HUES64 (cell line): ENCODE data around the gene EGR2.

Source experiments
- H3K27ac ChIP-seq: 2 replicates; pipeline ENCODE4 v1.7.0; 2013; ENCODE audit warnings: low read depth, low read length, inconsistent platforms
- H3K27me3 ChIP-seq: 2 replicates; pipeline ENCODE4 v1.6.1; 2013; ENCODE audit warnings: mild to moderate bottlenecking, low read length; ENCODE audit not compliant: insufficient read depth
- H3K36me3 ChIP-seq: 2 replicates; pipeline ENCODE4 v1.6.1; 2013; ENCODE audit warnings: mild to moderate bottlenecking, low read length; ENCODE audit not compliant: insufficient read depth
- H3K4me1 ChIP-seq: 2 replicates; pipeline ENCODE4 v1.6.1; 2013; ENCODE audit warnings: mild to moderate bottlenecking, low read length, moderate library complexity; ENCODE audit not compliant: insufficient read depth
- H3K4me3 ChIP-seq: 2 replicates; pipeline ENCODE4 v1.5.1; 2013; ENCODE audit warnings: mild to moderate bottlenecking, low read length, moderate library complexity
- H3K9ac ChIP-seq: 2 replicates; pipeline ENCODE4 v1.6.1; 2013; ENCODE audit warnings: mild to moderate bottlenecking, low read depth, low read length
- H3K9me3 ChIP-seq: 2 replicates; pipeline ENCODE4 v1.6.1; 2013; ENCODE audit warnings: low read depth, low read length; ENCODE audit not compliant: insufficient read depth
- WGBS: fragments of 150-250, 120-280 bp; methylation state at CpG from one replicate; pipeline ENCODE4 v1.1.7; 2013; ENCODE audit warnings: missing lambda C conversion rate; 5-methylcytosine and 5-hydroxymethylcytosine counted together

The EGR2 gene

GRCh38 chr10:62844280-62845011, 28.3 kb upstream of the EGR2 start:
- WGBS, result 84% methylated on average over 7 of the region's 7 CpGs
- H3K9ac ChIP-seq, result no peak overlapping the region
- peaks cover 6% of the 10 kb centered on the region; the same call in 1 of the 2 replicates for H3K9me3 ChIP-seq

DNA sequence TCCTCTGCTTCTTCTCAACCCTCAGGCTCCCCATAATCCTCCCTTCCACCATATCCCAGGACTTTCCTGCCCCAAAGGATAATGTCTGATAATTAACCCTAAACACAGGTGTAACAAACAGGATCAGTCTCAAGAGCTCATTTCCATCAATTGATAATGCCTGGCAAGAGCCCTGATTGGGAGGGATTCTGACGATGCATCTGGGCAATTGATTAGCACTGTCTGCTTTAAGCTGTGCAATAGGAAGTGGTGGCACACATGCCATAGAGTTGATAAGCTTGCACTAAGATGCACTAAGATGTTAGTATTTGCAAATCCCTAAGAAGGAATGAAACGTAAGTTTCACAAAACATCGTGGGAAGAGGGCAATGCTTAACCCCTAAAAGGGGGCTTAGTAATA, 27.4 kb upstream of the EGR2 start:
- H3K4me1 ChIP-seq, result no peaks in the 10 kb centered on the region
- no peak overlapping the region for H3K4me3 ChIP-seq
- no peak overlapping the region for H3K9ac ChIP-seq
- H3K9me3 ChIP-seq, result peaks cover 6% of the 10 kb centered on the region; the same call in 1 of the 2 replicates
- no peak overlapping the region for H3K27ac ChIP-seq
- H3K36me3 ChIP-seq, result no peaks in the 10 kb centered on the region
- no peaks in the 10 kb centered on the region for H3K27me3 ChIP-seq
- 92% methylated on average over 3 of the region's 3 CpGs for WGBS

More at GRCh38 chr10:62844280-62845011, 28.3 kb upstream of the EGR2 start:
- no peaks in the 10 kb centered on the region for H3K4me1 ChIP-seq
- H3K36me3 ChIP-seq, result no peaks in the 10 kb centered on the region
- H3K27ac ChIP-seq, result no peak overlapping the region
- no peaks in the 10 kb centered on the region for H3K27me3 ChIP-seq
- H3K4me3 ChIP-seq, result no peak overlapping the region

DNA sequence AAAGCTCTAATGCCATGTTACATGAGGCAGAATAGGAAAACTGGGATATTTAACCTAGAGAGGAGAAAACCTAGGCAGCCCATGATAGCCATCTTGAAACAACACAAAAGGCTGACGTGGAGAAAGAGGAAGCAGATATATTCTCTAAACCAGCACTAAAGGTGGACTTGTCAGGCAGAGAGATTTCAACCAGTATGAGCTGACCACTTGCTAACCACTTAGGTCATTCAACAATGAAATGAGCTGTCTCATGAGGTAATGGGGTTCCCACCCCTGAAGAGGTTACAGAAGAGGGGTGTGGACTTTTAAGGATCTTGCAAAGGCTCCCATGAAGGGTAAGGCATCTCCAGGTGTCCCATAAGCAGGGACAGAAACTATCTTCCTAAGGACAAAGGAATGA, 26.8 kb upstream of the EGR2 start:
- Histone ChIP-seq H3K36me3 (no peaks in the 10 kb centered on the region), H3K9me3 (peaks cover 6% of the 10 kb centered on the region; the same call in 1 of the 2 replicates), H3K27ac (no peak overlapping the region), H3K9ac (no peak overlapping the region), H3K4me3 (no peak overlapping the region), H3K4me1 (no peaks in the 10 kb centered on the region), H3K27me3 (no peaks in the 10 kb centered on the region)
- WGBS, result 100% methylated on average over 1 of the region's 1 CpG

- 83% methylated on average over 2 of the region's 2 CpGs for WGBS
- Histone ChIP-seq H3K4me3 (no peak overlapping the region), H3K9ac (no peak overlapping the region), H3K27ac (no peak overlapping the region), H3K36me3 (no peaks in the 10 kb centered on the region), H3K27me3 (no peaks in the 10 kb centered on the region), H3K4me1 (no peaks in the 10 kb centered on the region), H3K9me3 (no peaks in the 10 kb centered on the region)
Measured at GRCh38 chr10:62839590-62839989, 23.4 kb upstream of the EGR2 start.

GRCh38 chr10:62831346-62831745, 15.2 kb upstream of the EGR2 start:
- H3K27me3 ChIP-seq, result no peaks in the 10 kb centered on the region
- no peaks in the 10 kb centered on the region for H3K36me3 ChIP-seq
- WGBS, result 80% methylated on average over 2 of the region's 2 CpGs
- no peaks in the 10 kb centered on the region for H3K9me3 ChIP-seq
- no peak overlapping the region for H3K27ac ChIP-seq
- no peaks in the 10 kb centered on the region for H3K4me1 ChIP-seq
- H3K9ac ChIP-seq, result no peak overlapping the region
- H3K4me3 ChIP-seq, result no peak overlapping the region

GRCh38 chr10:62830679-62831078, 14.5 kb upstream of the EGR2 start:
- no peaks in the 10 kb centered on the region for H3K4me1 ChIP-seq
- no peaks in the 10 kb centered on the region for H3K27me3 ChIP-seq
- no peaks in the 10 kb centered on the region for H3K36me3 ChIP-seq
- H3K9me3 ChIP-seq, result no peaks in the 10 kb centered on the region
- no peak overlapping the region for H3K9ac ChIP-seq
- WGBS, result 85% methylated on average over 4 of the region's 4 CpGs
- no peak overlapping the region for H3K4me3 ChIP-seq
- no peak overlapping the region for H3K27ac ChIP-seq

DNA sequence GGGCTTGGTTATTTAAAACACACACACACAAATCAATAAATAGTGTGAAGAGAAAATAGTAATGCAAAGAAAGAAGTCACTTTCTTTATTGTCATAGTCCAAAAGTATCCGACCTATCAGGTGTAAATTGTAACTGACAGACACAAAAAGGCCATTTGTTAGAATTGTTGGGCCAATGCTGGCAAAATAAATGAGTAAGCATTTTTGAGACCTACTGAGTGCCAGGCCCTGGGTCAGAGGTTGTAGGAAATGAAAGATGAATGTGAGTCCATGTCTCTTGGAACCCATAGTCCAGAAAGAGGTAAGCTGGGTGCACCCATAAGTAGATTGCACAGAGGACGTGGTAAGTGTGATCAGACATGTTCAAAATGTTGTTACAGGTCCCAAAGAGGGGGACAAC, 13.5 kb upstream of the EGR2 start:
- H3K27ac ChIP-seq, result no peak overlapping the region
- no peaks in the 10 kb centered on the region for H3K27me3 ChIP-seq
- H3K4me3 ChIP-seq, result no peak overlapping the region
- 94% methylated on average over 2 of the region's 2 CpGs for WGBS
- no peak overlapping the region for H3K9ac ChIP-seq
- H3K36me3 ChIP-seq, result no peaks in the 10 kb centered on the region
- no peaks in the 10 kb centered on the region for H3K4me1 ChIP-seq
- H3K9me3 ChIP-seq, result no peaks in the 10 kb centered on the region

DNA sequence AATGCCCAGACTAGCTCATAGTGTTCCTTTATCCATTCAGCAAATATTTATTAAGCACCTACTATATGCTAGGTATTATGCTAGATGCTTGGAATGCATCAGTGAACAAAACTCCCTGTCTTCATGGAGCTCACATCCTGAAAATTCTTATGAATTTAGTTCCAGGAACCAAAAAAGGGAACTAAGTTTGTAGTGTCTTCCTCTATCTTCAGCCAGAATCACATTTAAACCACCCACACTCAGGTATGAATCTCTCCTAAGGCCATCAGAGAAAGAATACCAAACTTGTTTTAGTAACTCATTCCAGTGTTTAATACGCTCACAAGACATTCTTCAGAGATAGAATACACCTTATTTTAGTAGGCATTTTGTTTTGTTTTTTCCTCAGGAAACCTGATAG, 10.1 kb upstream of the EGR2 start:
- H3K9ac ChIP-seq, result no peak overlapping the region
- no peak overlapping the region for H3K27ac ChIP-seq
- H3K4me3 ChIP-seq, result no peak overlapping the region
- WGBS, result 100% methylated on average over 1 of the region's 1 CpG
- H3K36me3 ChIP-seq, result no peaks in the 10 kb centered on the region
- H3K27me3 ChIP-seq, result peaks cover 10% of the 10 kb centered on the region; the same call in 1 of the 2 replicates
- H3K9me3 ChIP-seq, result no peaks in the 10 kb centered on the region
- H3K4me1 ChIP-seq, result no peaks in the 10 kb centered on the region

- H3K27me3 ChIP-seq, result peaks cover 63% of the 10 kb centered on the region
- H3K4me1 ChIP-seq, result peaks cover 5% of the 10 kb centered on the region; the same call in 1 of the 2 replicates
- no peak overlapping the region for H3K9ac ChIP-seq
- H3K4me3 ChIP-seq, result no peak overlapping the region
- H3K9me3 ChIP-seq, result 0 out of 2 replicates have a peak, but pooled peaks cover 2% of the 10 kb centered on the region
- WGBS, result 91% methylated on average over 5 of the region's 5 CpGs
- no peak overlapping the region for H3K27ac ChIP-seq
- no peaks in the 10 kb centered on the region for H3K36me3 ChIP-seq
Measured at GRCh38 chr10:62820586-62820985, 4.4 kb upstream of the EGR2 start.

DNA sequence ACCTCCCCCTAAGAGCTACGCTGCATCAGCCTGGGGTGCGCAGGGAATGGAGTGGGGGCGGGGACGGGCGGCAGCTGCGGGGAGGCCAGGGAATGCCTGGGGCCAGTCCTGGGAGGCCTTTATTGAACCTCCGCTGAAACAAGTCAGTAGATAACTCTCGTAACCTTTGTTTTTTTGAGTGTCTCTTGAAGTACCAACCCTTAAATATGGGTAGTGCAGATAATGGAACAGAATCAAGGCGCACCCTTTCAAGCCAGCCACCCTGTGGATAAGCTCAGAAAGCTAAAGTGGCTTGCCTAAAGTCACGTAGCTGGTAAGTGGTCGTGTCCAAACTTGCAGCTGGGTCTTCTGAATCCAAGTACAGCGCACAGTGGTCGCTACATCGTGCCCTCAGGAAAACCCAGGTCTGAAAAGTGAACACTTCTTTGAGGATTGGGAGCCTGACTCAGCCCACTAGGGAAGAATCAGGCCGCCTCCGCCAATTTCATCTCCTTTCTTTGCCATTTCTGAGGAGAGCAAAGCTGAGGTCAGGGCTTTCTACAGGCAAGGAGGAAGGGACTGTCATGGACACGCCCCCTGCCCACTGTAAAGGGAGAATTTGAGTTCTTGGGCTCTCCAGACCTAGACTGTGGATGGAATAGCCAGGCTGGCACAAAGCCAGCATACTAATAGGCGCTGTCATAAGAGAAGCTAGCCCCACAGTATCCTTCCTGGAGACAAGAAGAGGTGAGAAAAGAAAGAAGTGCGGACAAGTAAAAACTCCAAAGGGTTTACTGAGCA, 3.2 kb upstream of the EGR2 start:
- Histone ChIP-seq H3K27ac (no peak overlapping the region), H3K36me3 (no peaks in the 10 kb centered on the region), H3K4me1 (peaks cover 5% of the 10 kb centered on the region; the same call in 1 of the 2 replicates), H3K9me3 (0 out of 2 replicates have a peak, but pooled peaks cover 2% of the 10 kb centered on the region), H3K9ac (no peak overlapping the region), H3K27me3 (peaks cover 76% of the 10 kb centered on the region), H3K4me3 (0 out of 2 replicates have a peak overlapping the region, but pooled peaks have one; percentile 67)
- 62% methylated on average over 19 of the region's 19 CpGs for WGBS

DNA sequence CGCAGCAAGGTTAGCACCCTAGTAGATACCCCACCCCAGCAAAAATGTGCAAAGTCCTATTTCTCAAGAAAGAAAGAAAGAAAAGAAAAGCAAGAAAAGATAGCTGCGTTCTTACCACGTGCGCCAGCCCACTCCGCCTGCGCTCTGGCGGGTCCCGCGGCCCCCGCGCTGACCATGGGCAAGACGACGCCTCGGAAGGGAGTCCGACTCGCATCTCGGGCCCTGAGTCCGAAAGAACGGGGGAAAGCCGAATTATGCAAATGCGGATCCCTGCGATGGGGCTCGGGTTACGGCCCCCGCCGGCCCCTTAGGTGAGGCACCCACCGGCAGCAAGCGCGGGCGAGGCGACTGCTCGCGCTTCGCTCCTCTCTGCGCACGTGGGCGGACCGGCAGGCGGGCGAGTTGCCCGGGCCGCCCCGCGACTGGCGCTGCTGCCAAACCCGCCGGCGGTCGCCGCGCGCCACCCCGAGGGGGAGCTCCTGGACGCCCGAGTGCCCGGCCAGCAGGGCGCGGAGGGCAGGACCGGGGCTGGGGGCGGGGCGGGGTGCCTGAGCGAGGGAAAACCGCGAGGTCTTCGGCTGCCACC, 2.4 kb upstream of the EGR2 start:
- Histone ChIP-seq H3K4me1 (peaks cover 5% of the 10 kb centered on the region; the same call in 1 of the 2 replicates), H3K27ac (no peak overlapping the region), H3K9me3 (0 out of 2 replicates have a peak, but pooled peaks cover 2% of the 10 kb centered on the region), H3K36me3 (no peaks in the 10 kb centered on the region), H3K27me3 (peaks cover 79% of the 10 kb centered on the region), H3K4me3 (peak overlapping the region; percentile 67), H3K9ac (no peak overlapping the region)
- 4% methylated on average over 64 of the region's 65 CpGs for WGBS
